GM21786 (cell line): ENCODE measurements around the gene CRABP1.

Experiments used
- ATAC-seq: cut with Tn5 transposase; IDR thresholded peaks from one replicate; pipeline ENCODE4 v1.9.1; 2021; ENCODE audit not compliant: unreplicated experiment

The CRABP1 gene

GRCh38 chr15:78316283-78317083 lies 23.7 kb upstream of the CRABP1 start:
- no peak for ATAC-seq

- no peak for ATAC-seq
Measured at GRCh38 chr15:78317145-78317836, 22.9 kb upstream of the CRABP1 start.

- no peak for ATAC-seq
Measured at GRCh38 chr15:78319588-78319987, 20.6 kb upstream of the CRABP1 start.

GRCh38 chr15:78320183-78320582 lies 20.0 kb upstream of the CRABP1 start:
- no peak for ATAC-seq

GRCh38 chr15:78321041-78321570 lies 19.0 kb upstream of the CRABP1 start:
- no peak for ATAC-seq

GRCh38 chr15:78321786-78322185 lies 18.4 kb upstream of the CRABP1 start:
- ATAC-seq: no peak

- no peak for ATAC-seq
Measured at GRCh38 chr15:78322243-78322642, 17.9 kb upstream of the CRABP1 start.

- ATAC-seq: no peak
Measured at GRCh38 chr15:78322724-78323521, 17.2 kb upstream of the CRABP1 start.

- no peak for ATAC-seq
Measured at GRCh38 chr15:78323693-78324092, 16.5 kb upstream of the CRABP1 start.

- ATAC-seq: no peak
Measured at GRCh38 chr15:78324144-78324543, 16.0 kb upstream of the CRABP1 start.

GRCh38 chr15:78325092-78325843 lies 14.9 kb upstream of the CRABP1 start:
- no peak for ATAC-seq

GRCh38 chr15:78327466-78327865 lies 12.7 kb upstream of the CRABP1 start:
- ATAC-seq: no peak

GRCh38 chr15:78329625-78330024 lies 10.5 kb upstream of the CRABP1 start:
- ATAC-seq: no peak

- no peak for ATAC-seq
Measured at GRCh38 chr15:78334845-78335244, 5.3 kb upstream of the CRABP1 start.

GRCh38 chr15:78335985-78336384 lies 4.2 kb upstream of the CRABP1 start:
- ATAC-seq: no peak

GRCh38 chr15:78338781-78339180 lies 1.4 kb upstream of the CRABP1 start:
- no peak for ATAC-seq

GRCh38 chr15:78339559-78339958 lies 594 bp upstream of the CRABP1 start:
- no peak for ATAC-seq

- no peak for ATAC-seq
Measured at GRCh38 chr15:78341057-78341987, 1.2 kb downstream of the CRABP1 start.

GRCh38 chr15:78342021-78342420 lies 1.9 kb downstream of the CRABP1 start:
- no peak for ATAC-seq
